Measurements from ENCODE around the gene TCERG1. TPM values are rescaled to one million over a fixed set of nuclear protein-coding genes. Genes with fewer than 3 reads are reported as not detected.
"Not testable (repeated sequence)": the region's sequence is repeated elsewhere in the genome, so short reads cannot be mapped to it uniquely, and the experiment has no call there.

Gene TCERG1
- total RNA-seq, 2 experiments from 2014 or later, result 93.3 to 99.4 TPM

DNA sequence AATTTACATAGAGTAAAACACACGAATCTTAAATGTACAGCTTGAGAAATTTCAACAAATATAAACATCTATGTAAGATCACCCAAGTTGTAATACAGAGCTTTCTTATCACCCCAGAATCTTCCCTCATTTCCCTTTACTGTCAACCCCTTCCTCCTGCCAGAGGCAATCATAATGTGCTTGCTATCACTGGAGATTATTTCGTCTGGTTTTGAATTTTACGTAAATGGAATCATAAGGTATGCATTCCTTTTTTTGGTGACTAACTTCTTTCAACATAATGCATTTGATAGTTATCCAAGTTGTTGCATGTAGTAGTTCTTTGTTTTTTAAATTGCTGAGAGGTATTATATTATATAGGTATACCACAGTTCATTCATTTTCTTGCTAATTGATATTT lies 106.3 kb downstream of the TCERG1 start:
- Mint-ChIP-seq H3K9me3 (no peaks in the 10 kb centered on the region), H3K4me1 (ENCODE audit: low read depth) (no peaks in the 10 kb centered on the region), H3K27me3 (peaks cover 9% of the 10 kb centered on the region), H3K27ac (no peak overlapping the region), H3K36me3 (no peaks in the 10 kb centered on the region), H3K4me3 (no peak overlapping the region)
- ChIA-PET POLR2A (no interaction called here), CTCF (interaction anchor here (1.3 kb wide), 1 partner anchor 10 kb away, joined by 4 read pairs; no protein-coding TSS in a partner anchor)
- intact Hi-C loops (cut with micrococcal nuclease), result no loop called here
- no peak for DNase-seq

DNA sequence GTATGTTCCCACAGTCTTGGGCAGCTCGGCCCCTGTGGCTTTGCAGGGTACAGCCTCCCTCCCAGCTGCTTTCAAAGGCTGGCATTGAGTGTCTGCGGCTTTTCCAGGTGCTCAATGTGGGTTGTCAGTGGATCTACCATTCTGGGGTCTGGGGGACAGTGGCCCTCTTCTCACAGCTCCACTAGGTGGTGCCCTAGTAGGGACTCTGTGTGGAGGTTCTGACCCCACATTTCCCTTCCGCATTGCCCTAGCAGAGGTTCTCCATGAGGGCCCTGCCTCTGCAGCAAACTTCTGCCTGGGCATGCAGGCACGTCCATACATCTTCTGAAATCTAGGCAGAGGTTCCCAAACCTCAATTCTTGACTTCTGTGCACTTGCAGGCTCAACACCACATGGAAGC lies 109.8 kb downstream of the TCERG1 start:
- CTCF ChIA-PET; DNase-seq; POLR2A ChIA-PET; H3K36me3 Mint-ChIP-seq; H3K27me3 Mint-ChIP-seq; H3K4me3 Mint-ChIP-seq; intact Hi-C loops (cut with micrococcal nuclease); H3K4me1 Mint-ChIP-seq (ENCODE audit: low read depth); H3K9me3 Mint-ChIP-seq; H3K27ac Mint-ChIP-seq: not testable (repeated sequence)

DNA sequence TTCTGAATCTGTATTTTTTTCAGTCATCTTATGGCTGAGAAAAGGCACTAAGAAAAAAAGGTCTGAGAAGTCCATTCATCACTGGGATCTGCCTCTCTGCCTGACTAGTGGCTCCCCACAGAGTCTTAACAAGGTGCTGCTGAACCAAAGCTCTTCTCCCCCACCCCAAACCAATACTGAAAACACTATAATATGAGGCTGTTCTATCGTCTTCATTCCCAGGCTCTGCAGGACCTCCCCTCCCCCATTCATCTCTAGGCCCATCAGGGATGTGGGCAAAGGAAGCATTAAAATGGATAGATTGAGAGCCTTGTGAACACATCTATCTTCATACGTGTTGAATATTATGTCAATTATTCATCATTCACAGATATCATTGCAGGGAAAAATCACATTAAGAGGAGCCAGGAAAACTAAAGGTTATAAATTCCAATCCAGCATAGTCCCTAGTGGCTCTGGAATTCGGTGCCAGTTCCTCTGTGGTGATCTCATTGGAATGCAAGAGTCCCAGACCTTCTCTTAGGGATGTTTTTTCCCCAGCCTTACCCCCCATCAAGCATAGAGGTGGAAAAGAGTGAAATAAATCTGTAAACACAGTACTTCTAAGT lies 113.2 kb downstream of the TCERG1 start:
- H3K9me3 Mint-ChIP-seq, result no peaks in the 10 kb centered on the region
- DNase-seq, result no peak
- no peaks in the 10 kb centered on the region for H3K4me1 Mint-ChIP-seq (ENCODE audit: low read depth)
- H3K27me3 Mint-ChIP-seq, result peaks cover 2% of the 10 kb centered on the region
- ChIA-PET POLR2A (no interaction called here), CTCF (no interaction called here)
- intact Hi-C loops (cut with micrococcal nuclease), result no loop called here
- no peak overlapping the region for H3K27ac Mint-ChIP-seq
- H3K36me3 Mint-ChIP-seq, result no peaks in the 10 kb centered on the region
- H3K4me3 Mint-ChIP-seq, result no peak overlapping the region

Other genes with a start within 250 kb of the TCERG1 start
- gene RBM27, start 243.7 kb upstream of the TCERG1 start, total RNA-seq, result 10 to 100 TPM; 19.3 to 21.8 TPM
- gene POU4F3, start 108.5 kb upstream of the TCERG1 start, total RNA-seq, result not detected
- gene GPR151, start 68.9 kb downstream of the TCERG1 start, total RNA-seq, result not detected

All from activated CD4-positive, alpha-beta memory T cell treated with anti-CD3 and anti-CD28 coated beads for 36 hours (primary cell).